Retina (tissue), 1 donor: Measurements from ENCODE around the gene METTL22.

Experiments used
- DNase-seq: peaks from one replicate; pipeline ENCODE4 v3.0.0-alpha.2; 2016

Gene METTL22

DNA sequence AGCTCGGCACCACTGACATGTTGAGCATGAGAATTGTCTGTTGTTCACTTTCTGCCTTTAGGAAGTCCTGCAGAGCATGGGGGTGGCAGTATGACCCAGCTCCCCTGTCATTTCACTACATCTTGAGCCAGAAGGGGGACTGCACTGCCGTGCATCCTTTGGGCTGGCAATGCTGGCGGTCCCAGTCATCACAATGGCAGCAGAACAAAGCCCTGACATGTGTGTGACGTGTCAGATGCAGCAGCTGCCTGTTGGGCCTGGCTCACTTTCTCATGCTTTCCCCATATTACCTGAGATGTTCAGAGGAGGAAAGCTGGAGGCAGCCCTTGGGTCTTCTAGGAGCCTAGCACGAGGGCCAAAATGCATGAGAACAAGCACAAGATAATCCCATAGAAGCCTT is 46.6 kb downstream of the METTL22 start:
- peak; percentile 55 for DNase-seq

DNA sequence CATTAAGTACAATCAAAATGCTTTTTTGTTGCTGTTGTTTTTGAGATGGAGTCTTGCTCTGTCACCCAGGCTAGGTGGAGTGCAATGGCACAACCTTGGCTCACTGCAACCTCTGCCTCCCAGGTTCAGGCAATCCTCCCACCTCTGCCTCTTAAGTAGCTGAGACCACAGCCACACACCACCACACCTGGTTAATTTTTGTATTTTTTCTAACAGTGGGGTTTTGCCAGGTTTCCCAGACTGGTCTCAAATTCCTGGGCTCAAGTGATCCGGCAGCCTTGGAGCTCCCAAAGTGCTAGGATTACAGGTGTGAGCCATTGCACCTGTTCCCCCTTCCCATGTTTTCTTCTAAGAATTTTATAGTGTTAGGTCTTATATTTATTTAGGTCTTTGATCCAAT is 48.0 kb downstream of the METTL22 start:
- no peak for DNase-seq

DNA sequence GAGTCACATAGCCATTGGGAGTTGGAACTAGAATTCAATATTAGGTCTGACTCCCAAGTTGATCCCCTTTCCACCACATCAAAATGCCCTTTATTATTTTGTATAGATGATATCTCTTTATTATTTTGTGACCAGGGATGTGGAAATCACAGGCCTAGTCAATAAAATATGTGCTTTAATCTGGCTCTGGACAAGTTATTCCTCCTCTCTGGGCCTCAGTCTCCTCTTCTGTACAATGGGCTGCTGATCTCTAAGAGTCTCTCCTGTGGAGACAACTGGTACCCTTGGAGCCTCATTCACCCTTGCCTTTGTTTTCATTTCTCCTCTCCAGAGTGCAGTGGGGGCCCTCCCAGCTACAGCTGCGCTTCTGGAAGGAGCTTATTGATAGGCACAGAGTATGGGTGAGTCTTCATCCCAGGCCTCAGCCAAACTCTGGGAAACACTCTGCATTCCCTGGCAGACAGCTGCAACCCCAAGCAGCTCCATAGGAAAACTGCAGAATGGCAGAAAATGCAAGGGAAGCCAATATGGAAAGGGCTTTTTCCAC is 48.6 kb downstream of the METTL22 start:
- DNase-seq: no peak

DNA sequence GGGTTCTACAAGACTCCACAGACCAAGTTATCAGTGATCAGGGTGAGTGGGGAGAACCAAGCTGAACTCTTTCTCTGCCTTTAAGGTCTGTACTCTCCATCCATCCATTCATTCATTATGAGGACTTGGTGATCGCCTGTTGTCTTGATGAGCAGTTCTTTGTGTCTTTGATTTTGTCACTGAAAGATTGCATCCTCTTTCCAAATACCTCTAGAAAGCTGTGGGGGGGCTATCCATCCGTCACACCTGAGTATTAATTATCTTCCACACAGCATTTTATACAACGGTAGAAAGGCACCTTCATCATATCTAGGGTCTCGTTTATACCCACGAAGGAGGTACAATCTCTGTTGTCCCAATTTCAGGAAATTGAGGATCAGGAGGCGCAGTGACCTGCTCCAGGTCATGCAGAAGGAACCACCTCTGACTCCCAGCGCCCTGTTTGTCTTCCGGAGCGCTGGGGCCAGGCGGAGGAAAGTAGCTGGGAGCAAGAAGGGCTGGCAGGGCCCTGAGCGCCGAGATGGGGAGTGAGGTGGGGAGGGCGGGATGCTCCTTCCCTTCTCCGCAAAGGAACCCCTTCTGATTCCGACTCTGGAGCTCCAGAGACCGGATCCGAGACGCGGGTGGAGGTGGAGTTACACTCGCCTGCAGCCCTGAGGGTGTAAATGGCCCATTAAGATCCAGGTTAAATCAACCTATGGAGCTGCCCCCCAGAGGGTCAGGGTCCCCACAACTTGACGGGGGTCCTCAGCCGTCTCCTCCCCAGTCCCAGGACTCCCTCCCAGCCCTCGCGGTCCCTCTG is 52.3 kb downstream of the METTL22 start:
- peak; percentile 62 for DNase-seq

DNA sequence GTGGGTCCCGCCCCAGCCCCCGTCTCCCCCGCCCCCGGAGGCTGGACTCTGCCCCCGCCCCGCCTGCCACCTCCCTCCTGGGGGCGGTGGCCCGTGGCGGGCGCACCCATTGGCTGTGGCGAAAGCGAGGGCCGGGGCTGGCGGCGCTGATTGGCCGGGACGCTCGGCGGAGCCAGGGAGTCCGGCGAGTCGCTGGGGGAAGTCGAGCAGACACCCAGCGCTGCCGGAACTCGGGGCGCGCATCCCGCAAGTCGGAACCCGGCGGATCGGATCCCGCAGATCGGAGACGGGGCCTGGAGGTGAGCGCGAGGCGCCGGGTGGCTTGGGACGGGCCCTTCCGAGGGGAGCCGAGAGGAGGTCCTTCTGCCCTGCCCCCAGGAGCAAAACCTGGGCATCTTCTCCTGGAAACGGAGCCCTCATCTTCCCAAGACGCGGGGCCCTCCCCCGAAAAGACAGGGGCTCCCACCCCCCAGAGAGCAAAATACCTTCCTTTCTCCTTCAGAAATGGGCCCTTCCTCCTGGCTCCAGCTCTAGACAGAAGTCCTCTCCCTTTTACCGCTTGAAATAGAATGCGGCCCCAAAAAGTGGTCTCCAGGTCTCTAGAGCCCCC is 53.0 kb downstream of the METTL22 start, which contains the start of gene ABAT:
Gene ABAT, plus strand, starts transcription at position 205 of the 610 bp plus-strand sequence. CDS start 61,123 bp downstream, outside the sequence.
- DNase-seq: peak; percentile 90

DNA sequence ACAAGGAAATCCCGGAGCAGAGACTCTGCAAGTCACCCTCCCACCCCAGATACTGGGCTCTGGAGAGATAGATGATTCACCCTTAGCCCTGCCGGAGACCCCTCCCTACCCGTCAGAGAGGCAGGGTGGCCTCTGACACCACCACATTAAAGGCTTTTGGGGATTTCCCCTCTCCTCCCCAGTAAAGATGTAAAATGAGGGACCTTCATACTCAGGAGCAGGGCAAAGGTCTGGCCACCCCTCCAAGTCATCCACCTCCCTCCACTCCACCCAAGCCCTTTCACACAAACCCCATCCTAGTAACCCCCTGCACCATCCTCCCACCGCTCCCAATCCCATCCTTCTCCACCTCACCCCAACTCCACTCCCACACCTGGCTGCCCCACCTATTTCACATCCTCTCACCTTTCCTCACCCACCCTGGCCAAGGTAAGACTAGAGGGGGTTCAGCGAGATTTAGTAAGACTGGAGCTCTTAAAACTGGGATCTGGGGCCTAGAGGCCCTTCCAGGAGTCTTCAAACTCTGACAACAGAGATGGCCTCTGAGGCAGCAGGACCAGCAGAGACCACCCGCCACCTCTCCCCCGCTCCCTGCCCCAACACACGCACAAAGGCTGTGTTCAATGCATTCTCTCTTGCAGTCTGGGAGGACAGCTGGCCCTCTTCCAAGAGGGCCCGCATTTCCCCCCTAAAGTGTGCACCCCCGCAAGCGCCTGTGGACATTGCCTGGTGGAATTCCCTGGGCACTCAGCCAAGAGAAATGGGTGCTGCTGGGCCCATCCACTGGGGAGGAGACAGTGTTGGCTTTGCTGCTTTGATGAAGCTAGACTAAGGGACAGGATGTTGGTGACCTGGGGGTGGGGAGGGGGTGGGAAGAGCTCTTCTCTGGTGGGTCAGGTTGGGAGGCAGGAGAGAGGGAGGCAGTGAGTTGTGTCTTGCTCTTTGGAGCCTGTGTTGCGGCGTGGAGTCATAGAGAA is 54.0 kb downstream of the METTL22 start:
- no peak for DNase-seq

DNA sequence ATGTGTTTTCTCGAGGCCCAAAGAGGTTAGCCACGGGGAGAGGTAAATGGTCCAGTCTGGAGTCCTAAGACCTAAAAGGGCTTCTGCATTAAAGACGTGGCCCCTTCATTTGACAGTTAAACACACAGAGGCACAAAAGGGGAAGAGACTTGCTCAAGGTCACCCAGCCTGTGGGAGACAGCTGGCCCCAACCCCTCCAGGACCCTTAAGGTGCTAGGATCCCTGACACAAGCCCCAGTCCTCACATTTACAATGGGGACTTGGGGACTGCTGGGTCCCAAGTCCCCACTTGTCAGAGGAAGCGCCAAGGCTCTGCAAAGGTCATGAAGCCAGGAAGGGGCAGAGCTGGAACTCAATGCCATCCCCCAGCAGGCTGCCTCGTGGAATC is 54.7 kb downstream of the METTL22 start:
- no peak for DNase-seq

DNA sequence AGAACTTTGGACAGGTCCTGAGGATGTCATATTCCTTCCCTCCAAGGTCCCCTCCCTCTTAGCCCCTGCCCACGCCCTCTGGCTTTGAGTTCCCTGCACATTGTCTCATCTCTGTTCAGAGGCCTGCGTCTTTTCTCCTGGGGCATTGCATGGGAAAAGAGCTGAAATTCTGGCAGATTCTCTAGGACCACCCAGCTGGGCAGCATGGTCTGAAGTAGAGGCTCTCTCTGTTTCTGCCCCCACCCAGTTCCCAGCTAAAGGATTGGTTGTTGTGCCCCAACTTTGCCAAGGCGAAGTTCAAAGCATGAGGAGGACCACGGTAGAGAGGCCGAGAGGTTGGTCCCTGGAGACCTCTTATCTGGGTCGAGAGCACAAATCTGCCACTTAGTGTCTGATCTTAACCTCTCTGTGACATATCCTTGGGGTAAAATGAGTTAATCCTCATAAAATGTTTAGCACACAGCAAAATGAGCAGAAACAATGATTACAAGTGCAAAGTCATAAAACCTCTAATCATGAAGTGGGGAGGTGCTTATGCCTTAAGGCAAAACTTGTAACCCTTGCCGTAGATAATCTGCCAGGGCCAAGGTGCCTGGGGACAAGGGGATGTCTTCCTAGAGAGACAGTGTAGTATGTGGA is 55.4 kb downstream of the METTL22 start:
- DNase-seq: no peak

DNA sequence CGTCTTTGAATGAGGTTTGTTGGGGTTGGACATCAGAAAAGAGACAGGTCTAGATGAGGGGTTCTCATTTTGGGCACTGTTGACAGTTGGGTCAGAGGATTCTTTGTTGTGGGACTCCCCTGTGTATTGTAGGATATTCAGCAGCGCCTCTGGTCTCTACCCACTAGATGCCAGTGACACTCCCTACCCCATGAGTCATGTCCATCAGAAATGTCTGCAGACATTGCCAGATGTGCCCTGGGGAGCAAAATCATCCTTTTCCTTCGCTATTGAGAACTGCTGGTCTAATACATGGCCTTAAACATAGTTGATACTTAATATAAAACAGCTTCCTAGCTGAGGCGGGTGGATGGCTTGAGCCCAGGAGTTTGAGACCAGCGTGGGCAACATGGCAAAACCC is 56.0 kb downstream of the METTL22 start:
- no peak for DNase-seq

DNA sequence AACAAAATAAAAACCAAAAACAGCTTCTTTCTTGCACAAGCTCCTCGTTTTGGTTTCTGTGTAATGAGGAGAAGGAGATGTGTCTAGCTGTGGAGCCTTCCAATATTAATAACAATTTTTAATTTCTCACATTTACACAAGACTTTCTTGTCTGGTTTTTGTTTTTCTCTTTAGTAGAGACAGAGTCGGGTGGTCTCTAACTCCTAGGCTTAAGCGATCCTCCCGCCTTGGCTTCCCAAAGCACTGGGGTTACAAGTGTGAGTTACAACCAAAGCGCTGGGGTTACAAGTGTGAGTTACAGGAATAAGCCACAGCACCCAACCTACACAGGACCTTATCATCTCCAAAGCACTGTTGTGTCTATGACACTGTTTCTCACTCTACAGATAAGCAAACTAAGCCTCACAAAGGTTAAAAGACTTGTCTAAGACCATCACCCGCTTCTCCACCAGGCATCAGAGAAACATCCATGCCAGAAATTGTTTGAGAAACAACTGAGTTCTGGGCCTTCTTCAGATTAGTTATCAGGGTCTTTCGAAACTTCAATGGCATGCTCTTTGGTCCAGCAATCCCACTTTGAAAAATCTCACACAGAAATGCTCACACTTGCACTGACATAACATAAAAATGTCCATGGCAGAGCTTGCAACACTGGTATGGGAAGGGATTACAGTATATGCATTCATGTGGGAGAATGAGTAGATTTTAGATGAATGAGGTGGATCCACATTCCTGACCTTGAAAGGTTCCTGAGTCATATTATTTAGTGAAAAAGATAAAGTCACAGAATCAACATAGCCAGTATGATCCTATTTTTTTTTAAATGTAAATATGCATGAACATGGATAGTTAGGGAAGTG is 56.8 kb downstream of the METTL22 start:
- no peak for DNase-seq

DNA sequence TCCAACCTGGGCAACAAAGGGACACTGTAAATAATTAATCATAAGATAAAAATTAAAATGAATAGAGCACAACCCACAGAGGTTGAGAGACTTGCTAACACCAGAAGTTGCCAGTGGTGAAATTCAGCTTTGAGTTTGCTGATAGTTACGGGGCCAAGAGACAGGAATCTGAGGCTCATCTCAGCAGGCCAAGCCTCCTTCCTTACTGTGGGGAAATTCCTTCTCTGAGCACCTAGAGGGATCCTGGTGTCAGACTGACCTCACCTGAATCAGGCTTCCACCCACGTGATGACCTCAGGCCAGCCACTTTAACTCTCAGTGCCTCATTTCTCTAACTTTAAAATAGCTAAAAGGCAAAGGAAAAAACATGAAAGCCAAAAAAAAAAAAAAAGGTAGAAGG is 57.7 kb downstream of the METTL22 start:
- DNase-seq: no peak

DNA sequence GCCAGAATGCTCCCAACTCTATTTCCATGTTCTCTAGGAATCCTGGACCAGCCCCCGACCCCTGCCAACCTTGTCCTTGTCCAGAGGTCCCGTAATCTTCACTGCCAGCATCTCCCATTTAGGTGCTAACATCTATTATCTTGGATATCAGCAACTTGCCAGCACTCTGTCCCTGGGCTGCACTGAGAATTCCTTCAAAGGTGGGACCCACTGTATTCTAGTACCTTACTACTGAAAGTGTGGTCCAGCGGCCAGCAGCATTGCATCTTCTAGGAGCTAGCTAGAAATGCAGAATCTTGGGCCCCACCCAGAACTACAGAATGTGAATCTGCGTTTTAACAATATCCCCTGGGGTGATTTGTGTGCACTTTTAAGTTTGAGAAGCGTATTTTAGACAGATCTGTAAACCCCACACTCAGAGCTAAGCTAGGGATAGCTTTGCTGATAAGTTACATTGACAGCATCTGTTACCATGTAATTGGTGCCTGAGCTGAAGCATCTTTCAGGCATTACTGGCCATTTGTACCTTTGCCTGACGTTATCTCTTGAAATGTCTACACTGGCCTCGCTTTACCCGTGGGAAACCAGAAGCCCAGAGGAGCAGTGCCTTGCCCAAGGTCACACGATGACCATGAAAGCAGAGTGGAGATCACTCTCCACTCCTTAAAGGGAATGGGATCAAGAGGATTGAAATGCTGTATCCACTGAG is 61.2 kb downstream of the METTL22 start:
- no peak for DNase-seq

DNA sequence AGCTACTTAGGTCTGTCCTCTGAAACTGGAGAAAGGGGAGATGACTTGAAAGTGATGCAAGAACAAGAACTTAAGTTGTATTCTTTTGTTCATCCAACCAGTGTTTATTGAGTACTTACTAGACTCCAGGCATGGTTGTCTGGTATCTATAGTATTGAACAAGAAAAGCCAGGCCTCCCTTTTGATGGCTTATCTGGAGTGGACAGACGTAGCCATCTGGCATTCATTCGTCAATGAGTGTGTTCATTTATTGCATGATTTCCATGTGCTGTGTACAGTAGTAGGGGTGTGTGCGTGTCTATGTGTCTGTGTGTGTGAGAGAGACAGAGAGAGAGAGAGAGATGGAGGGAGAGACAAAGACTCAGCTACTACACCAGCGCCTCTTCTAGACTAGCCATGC is 62.1 kb downstream of the METTL22 start:
- no peak for DNase-seq

DNA sequence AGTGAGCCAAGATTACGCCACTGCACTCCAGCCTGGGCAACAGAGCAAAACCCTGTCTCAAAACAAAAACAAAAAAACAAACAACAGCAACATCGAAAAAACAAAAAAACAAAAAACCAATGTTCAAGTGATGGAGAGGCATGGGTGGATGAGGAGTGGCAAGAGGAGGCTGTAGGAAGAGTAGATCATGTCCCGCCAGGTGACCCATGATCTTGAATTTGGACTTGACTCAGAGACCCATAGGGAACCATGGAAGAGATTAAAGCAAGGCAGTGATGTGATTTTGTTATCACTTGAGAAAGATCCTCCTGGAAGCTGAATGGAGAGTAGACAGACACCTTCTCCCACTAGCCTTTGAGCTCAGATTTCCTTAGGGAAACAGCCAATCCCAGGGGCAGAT is 64.1 kb downstream of the METTL22 start:
- DNase-seq: no peak

DNA sequence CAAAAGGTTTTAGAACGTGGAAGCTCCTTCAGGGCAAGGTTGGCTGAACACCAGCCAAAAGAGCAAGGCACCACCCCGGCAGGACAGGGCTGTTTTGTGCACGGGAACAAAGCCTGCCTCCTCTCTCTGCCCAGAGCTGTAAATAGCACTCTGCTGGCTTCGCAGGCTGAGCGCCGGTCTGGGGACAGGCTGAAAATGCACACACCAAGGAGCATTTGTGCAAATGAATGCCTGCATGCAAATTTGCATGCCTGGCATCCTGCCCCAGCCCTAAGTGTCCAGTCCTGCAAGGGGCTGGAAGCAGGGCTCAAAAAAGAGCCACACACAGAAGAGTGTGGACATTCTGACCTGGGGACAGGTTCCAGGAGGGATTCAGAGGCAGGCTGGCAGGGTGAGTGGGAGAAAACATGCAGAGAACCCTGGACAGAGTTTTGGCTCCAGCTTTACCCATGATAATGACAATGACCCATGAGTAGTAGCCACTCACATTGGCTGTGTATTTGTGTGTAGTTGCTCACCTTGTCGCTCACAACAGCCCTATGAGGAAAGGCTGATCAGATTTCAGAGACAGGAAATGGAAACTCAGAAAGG is 64.6 kb downstream of the METTL22 start:
- peak; percentile 71 for DNase-seq

DNA sequence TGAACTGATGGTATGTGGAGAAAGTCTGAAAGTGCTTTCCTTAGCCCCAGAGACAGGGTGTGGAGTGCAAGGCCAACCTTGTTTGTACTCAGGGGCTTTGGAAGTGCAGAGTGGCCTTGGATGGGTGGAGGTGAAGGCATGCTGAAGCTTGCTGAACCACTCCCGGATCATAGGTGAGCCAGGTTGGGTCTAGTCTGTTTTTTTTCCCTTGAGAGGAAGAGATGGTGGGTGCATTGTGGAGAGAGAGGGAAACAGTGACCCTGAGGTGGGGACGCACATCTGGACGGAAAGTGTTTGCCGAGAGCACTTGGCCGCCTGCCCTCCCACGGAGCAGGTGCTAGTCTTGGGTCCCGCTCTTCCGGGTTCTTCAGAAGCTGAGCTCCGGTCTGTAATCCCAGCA is 65.4 kb downstream of the METTL22 start:
- no peak for DNase-seq

DNA sequence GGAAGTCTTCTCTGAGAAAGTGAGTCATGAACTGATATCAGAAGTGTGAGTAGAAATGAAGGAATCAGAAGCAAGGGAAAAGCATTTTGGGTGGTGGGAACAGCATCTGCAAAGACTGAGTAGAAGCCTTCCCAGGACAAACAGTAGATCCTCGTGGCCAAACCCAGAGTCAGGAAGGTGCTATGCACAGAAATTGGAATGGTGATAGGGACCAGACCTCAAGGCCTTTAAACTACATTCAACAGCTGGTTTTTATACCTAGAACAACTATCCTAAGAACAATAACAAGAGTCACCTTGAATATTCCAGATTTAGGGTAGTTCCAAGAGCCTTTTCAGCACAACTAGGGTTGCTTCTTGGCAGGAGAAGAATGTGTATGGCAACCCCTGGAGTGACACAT is 68.2 kb downstream of the METTL22 start:
- DNase-seq: no peak

DNA sequence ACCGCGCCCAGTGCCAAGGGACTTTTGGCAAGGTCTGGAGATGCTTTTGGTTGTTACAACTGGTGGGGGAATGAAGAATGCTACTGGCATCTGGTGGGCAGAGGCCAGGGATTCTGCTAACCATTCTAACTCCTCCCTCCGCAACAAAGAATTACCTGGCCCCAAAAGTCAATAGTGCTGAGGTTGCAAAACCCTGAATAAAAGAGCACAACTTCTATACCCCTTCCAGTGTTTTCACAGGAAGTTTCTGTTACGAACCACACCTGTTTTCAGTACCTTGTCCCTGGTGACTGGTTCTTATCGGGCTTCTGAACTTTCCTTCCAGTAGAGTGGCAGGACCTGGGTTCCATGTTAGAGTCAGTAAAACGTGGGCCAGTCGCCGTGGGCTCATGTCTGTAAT is 70.2 kb downstream of the METTL22 start:
- DNase-seq: no peak

DNA sequence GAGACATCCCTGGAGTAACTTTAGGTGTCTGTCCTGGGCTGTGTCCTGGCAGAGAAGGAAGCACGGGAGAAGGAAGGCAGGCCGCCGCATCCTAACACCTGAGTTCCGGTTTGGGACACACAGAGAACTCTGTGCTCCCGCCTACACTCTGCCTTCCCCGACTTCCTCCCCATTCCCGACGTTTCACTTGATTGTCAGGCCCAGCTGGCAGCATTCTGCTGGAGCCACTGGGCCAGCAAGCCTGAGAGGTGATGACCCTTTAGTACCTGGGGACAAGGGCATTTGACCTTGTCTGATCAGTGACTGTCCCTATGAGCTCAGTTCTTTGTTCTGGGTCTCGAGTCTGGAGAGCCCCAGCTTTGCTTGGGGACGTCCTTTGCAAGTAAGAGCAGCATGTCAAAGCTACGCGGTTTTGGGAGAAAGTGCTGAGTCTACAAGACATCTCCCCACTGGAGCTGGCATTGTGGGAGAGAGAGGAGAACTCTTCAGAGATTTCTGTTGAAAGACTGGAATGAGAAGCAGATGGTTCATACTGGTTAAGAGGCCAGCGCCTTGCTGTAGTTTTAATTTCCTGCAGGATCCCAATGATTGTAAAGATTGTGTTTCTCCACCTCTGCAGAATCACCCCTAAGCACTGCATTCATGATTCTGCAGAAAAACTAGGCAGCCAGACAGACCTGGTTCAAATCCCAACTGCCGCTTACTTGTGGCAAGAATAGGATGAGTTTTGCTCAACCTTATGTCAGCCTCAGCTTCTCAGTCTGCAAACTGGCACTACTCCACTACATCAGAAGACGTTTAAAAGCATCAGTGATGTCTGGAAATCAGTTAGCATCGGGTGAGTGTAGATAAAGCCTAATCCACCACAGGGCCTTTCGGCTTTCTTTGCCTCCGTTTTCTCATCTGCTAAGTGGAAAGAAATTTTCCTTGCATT is 73.6 kb downstream of the METTL22 start:
- DNase-seq: no peak
